Thyroid gland (tissue), 4 donors: Measurements from ENCODE around the gene ADAM12. TPM values are rescaled to one million over a fixed set of nuclear protein-coding genes. Genes with fewer than 3 reads are reported as not detected.

Experiments used
- DNase-seq, 2 donors: peaks; one replicate each; pipeline ENCODE4 v3.0.0-alpha.2; 2019
- H3K27ac ChIP-seq, 3 donors: fragments of 200-600 bp; sonication (generic); 1 replicate in 2 of 3; 2 replicates in 1 of 3; pipeline ENCODE4 v1.5.1; 2016 to 2019; ENCODE audit warnings: mild to moderate bottlenecking in 1 of 3, moderate library complexity in 1 of 3
- H3K27me3 ChIP-seq: fragments of 200-600 bp; sonication (generic); one replicate; pipeline ENCODE4 v1.5.1; 2019
- H3K36me3 ChIP-seq, 2 donors: fragments of 200-600 bp; sonication (generic); one replicate each; pipeline ENCODE4 v1.5.1; 2016 to 2019
- H3K4me1 ChIP-seq, 2 donors: fragments of 200-600 bp; sonication (generic); one replicate each; pipeline ENCODE4 v1.5.1; 2017 to 2019
- H3K4me3 ChIP-seq, 3 donors: fragments of 200-600 bp; sonication (generic); replicated peaks in 1 of 3; 1 replicate in 2 of 3; 2 replicates in 1 of 3; pipeline ENCODE4 v1.5.1; 2016; ENCODE audit warnings: mild to moderate bottlenecking in 1 of 3
- H3K9me3 ChIP-seq: fragments of 200-600 bp; sonication (generic); one replicate; pipeline ENCODE4 v1.5.1; 2017
- POLR2A ChIP-seq, 2 donors: fragments of 450-650 bp; IDR thresholded peaks; one replicate each; pipeline ENCODE4 v1.6.1; 2017; ENCODE audit warnings: antibody characterized with exemption in 2 of 2, mild to moderate bottlenecking in 2 of 2, moderate library complexity in 1 of 2
- WGBS, 2 donors: methylation state at CpG; one replicate each; pipeline ENCODE4 v1.1.5; 2017; 5-methylcytosine and 5-hydroxymethylcytosine counted together
- intact Hi-C: fragments of 100-400 bp; cut with DNase I; formaldehyde crosslinking; loops from one replicate; pipeline ENCODE4 v1.15.1; 2023
- total RNA-seq, 4 donors: library from RNA; depleted of rRNA; stranded (reverse); fragments of >200 nt; gene quantifications; one replicate each; pipeline ENCODE4 v1.2.3, GENCODE V29; 2016
- TF ChIP-seq, protein P1 (sequence below), 6 experiments: fragments of 200-600 bp in 3 of 6; fragments of 450-650 bp in 3 of 6; sonication (generic) in 3 of 6; IDR thresholded peaks; one replicate each; pipeline ENCODE4 v1.5.1; 2016 to 2019; ENCODE audit warnings: antibody characterized with exemption in 6 of 6, mild to moderate bottlenecking in 2 of 6, inconsistent platforms in 1 of 6, moderate library complexity in 1 of 6

The ADAM12 gene
- total RNA-seq, 4 donors from 2014 or later: 0.20 to 0.94 (median 0.63) TPM

DNA sequence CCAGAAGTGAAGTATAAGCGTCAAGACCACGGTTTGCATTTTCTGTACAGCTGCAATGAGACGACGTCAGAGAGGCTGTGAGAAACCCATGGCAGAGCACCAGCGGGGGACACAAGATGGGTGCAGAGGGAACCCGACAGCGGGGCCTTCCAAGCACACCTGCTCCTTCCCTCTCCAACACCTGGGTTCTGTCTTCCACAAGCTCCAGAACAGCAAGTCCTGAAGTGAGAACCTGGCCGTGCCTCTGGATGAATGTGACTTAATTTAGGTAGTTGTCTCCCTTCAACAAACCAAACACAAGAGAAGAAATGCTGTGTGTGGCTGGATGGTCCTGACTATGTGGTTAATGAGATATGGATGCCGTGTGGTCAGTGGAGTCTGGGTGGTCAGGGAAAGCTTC is 76.1 kb downstream of the ADAM12 start:
- H3K9me3 ChIP-seq: no peaks in the 10 kb centered on the region
- intact Hi-C loops: no loop called here
- no peak for TF ChIP-seq POLR2A (IDR thresholded peaks at IDR 0.05)
- TF ChIP-seq, protein P1, sequence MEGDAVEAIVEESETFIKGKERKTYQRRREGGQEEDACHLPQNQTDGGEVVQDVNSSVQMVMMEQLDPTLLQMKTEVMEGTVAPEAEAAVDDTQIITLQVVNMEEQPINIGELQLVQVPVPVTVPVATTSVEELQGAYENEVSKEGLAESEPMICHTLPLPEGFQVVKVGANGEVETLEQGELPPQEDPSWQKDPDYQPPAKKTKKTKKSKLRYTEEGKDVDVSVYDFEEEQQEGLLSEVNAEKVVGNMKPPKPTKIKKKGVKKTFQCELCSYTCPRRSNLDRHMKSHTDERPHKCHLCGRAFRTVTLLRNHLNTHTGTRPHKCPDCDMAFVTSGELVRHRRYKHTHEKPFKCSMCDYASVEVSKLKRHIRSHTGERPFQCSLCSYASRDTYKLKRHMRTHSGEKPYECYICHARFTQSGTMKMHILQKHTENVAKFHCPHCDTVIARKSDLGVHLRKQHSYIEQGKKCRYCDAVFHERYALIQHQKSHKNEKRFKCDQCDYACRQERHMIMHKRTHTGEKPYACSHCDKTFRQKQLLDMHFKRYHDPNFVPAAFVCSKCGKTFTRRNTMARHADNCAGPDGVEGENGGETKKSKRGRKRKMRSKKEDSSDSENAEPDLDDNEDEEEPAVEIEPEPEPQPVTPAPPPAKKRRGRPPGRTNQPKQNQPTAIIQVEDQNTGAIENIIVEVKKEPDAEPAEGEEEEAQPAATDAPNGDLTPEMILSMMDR (IDR thresholded peaks at IDR 0.05): no peak
- H3K4me1 ChIP-seq: no peaks in the 10 kb centered on the region
- H3K4me3 ChIP-seq: no peak overlapping the region
- H3K27ac ChIP-seq: no peak overlapping the region
- no peaks in the 10 kb centered on the region for H3K36me3 ChIP-seq
- DNase-seq: no peak
- no peaks in the 10 kb centered on the region for H3K27me3 ChIP-seq
- WGBS, 2 donors: 92 to 94% methylated on average over 9 of the region's 9 CpGs

DNA sequence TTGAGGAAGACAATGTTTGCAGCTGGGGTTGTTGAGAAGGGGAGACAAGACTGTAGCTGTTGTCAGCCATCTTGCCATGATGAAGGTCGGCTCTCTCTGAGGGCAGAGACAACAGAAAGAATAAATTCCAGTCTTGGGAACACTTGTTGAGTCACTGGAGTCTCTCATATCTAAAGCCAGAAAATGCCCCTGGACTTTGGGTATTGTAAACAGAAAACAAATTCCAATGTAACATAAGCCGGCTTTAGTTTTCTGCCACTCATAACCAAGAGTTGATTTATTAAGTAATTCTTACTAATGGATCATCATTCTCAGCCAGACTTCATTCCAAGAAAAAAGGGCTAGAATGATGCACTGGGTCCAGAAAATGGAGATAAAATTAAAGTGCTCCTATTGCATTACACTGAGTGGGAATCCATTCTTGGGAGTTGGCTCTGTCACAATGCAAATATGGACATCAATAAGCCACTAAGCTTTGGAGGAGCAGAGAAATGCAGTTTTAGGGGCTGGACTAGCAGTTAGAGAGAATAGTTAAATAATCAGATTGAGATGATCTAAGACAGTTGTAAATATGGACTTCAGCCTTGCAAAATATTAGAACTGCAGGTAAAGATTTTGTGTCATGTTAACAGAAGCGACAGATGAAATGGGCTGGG is 78.9 kb downstream of the ADAM12 start:
- no peak overlapping the region for H3K4me3 ChIP-seq
- H3K4me1 ChIP-seq: no peaks in the 10 kb centered on the region
- H3K27ac ChIP-seq: no peak overlapping the region
- intact Hi-C loops: no loop called here
- H3K27me3 ChIP-seq: no peaks in the 10 kb centered on the region
- no peak for DNase-seq
- no peak for TF ChIP-seq POLR2A (IDR thresholded peaks at IDR 0.05)
- TF ChIP-seq, protein P1 (IDR thresholded peaks at IDR 0.05): no peak
- H3K9me3 ChIP-seq: no peaks in the 10 kb centered on the region
- no peaks in the 10 kb centered on the region for H3K36me3 ChIP-seq
- 89% methylated on average over 3 of the region's 3 CpGs for WGBS, 2 donors

DNA sequence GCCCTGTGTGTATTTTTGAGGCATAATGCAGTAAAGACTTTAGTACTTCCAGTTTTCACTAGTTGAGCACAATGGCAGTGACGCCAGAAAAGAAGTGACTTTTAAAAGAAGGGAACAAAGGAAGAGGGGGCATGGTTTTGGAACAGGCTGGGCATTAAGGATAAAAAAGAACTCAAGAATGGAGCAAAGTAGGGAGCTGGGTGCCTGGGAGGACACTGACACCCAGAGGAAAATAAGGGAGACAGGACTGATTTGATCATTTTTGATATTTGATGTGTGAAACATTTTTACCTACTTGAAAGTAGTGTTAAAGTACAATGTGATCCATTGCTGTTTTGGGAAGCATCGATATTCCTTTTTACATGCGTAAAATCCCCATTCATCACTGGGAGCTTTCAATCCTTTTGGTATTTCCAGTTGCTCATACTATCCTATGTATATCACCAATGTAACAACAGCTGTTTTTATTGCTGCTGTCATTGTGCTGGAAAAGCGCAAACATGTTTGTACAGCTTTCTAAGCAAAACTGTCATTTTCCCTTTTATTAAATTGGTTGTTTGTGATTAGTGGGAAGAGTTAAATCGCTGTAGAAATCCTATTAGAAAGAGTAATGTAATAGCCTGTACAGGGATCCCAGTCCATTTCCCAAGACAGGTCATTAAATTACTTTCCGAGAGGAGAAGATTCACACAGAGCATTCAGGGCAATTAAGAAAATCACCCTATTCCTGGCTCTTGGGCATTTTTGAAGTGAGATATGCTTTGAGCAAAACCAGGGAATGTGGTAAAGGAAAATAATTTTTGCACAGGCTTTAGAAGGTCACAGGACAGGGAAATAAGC is 85.2 kb downstream of the ADAM12 start:
- WGBS, 2 donors: 84 to 90% methylated on average over 6 of the region's 6 CpGs
- H3K27ac ChIP-seq: no peak overlapping the region

DNA sequence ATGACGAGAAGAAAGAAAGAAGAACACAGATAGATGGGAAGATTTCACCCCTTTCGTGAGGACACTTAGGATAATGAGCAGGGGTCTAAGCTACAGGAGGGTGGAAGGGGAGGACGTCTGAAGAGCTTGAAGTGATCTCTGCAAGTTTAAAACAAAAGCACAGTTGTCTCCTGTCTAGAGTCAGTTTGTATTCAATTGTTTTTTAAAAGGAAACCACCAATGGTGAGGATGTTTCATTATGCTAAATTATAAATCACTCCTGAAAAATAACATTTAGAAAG is 85.9 kb downstream of the ADAM12 start:
- no peak overlapping the region for H3K27ac ChIP-seq
- H3K4me3 ChIP-seq: no peak overlapping the region
- H3K9me3 ChIP-seq: no peaks in the 10 kb centered on the region
- WGBS, 2 donors: 58 to 60% methylated on average over 3 of the region's 3 CpGs
- no peaks in the 10 kb centered on the region for H3K4me1 ChIP-seq
- no peaks in the 10 kb centered on the region for H3K36me3 ChIP-seq
- no peaks in the 10 kb centered on the region for H3K27me3 ChIP-seq
- intact Hi-C loops: no loop called here
- no peak for TF ChIP-seq POLR2A (IDR thresholded peaks at IDR 0.05)
- TF ChIP-seq, protein P1 (IDR thresholded peaks at IDR 0.05): no peak
- DNase-seq: no peak

More for the DNA sequence above, 85.2 kb downstream of the ADAM12 start:
- TF ChIP-seq, protein P1 (IDR thresholded peaks at IDR 0.05): peak in 3 of 6 experiments; percentile 24 to 35 (median 32)
- TF ChIP-seq POLR2A (IDR thresholded peaks at IDR 0.05): no peak
- Histone ChIP-seq H3K9me3 (no peaks in the 10 kb centered on the region), H3K36me3 (no peaks in the 10 kb centered on the region), H3K4me1 (no peaks in the 10 kb centered on the region), H3K4me3 (no peak overlapping the region), H3K27me3 (no peaks in the 10 kb centered on the region)
- no peak for DNase-seq
- intact Hi-C loops: no loop called here
